Measurements from ENCODE around the gene METTL21A. TPM values are rescaled to one million over a fixed set of nuclear protein-coding genes. Genes with fewer than 3 reads are reported as not detected.
"Not testable (repeated sequence)": the region's sequence is repeated elsewhere in the genome, so short reads cannot be mapped to it uniquely, and the experiment has no call there.

METTL21A gene
- total RNA-seq, 2 donors from 2014 or later, result 14.9 to 16.9 TPM

DNA sequence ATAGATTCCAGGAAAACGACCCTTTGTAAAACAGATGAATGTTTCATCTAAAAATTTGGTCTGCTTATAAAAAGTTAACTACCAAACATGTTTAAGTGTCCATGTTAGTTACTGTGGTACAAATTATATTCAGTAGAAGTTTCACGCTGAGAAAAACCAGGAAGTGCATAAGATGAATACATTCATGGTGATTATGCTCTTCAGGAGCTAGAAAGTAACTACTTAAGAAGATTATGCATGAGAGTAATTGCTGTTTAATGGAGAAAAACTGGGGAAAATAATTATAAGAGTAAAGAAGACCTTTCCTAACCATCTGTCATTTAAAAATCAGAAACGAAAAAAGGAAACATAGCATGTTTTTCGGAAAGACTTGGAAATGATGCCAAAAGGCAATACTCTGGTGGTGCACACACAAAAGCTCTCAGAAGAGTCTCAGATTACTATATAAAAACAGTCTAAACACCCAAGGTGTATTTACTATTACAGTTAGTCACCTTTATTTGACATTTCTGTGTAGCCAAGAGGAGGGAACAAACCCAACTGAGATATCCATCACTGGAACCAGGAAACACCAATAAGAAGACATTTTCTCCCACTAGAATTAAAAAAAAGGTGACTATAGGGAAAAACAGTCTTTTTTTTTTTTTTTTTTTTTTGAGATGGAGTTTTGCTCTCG lies 38.8 kb upstream of the METTL21A start:
- TF ChIP-seq, protein P1, sequence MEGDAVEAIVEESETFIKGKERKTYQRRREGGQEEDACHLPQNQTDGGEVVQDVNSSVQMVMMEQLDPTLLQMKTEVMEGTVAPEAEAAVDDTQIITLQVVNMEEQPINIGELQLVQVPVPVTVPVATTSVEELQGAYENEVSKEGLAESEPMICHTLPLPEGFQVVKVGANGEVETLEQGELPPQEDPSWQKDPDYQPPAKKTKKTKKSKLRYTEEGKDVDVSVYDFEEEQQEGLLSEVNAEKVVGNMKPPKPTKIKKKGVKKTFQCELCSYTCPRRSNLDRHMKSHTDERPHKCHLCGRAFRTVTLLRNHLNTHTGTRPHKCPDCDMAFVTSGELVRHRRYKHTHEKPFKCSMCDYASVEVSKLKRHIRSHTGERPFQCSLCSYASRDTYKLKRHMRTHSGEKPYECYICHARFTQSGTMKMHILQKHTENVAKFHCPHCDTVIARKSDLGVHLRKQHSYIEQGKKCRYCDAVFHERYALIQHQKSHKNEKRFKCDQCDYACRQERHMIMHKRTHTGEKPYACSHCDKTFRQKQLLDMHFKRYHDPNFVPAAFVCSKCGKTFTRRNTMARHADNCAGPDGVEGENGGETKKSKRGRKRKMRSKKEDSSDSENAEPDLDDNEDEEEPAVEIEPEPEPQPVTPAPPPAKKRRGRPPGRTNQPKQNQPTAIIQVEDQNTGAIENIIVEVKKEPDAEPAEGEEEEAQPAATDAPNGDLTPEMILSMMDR (IDR thresholded peaks at IDR 0.05), result no peak
- H3K27ac ChIP-seq, result no peak overlapping the region
- no peaks in the 10 kb centered on the region for H3K9me3 ChIP-seq

DNA sequence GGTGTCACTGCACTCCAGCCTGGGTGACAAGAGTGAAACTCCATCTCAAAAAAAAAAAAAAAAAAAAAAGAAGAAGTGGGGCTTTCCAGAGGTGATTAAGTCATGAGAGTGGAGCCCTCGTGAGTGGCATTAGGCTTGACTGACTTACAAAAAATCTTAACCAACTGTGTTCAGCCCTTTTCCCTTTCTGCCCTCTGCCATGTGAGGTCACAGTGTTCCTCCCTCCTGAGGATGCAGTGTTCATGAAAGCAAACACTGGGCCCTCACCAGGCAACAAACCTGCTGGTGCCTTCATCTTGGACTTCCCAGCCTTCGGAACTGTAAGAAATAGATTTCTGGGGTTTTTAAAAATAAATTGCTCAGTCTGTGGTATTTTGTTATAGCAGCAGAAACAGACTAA lies 37.0 kb upstream of the METTL21A start:
- Histone ChIP-seq H3K4me1 (no peaks in the 10 kb centered on the region), H3K27me3 (no peaks in the 10 kb centered on the region), H3K9me3 (no peaks in the 10 kb centered on the region), H3K27ac (no peak overlapping the region), H3K4me3 (no peak overlapping the region), H3K36me3 (no peaks in the 10 kb centered on the region)
- DNase-seq (ENCODE audit: low spot score), result no peak
- TF ChIP-seq, protein P1 (IDR thresholded peaks at IDR 0.05), result no peak

More for the DNA sequence above, 38.8 kb upstream of the METTL21A start:
- H3K36me3 ChIP-seq, result no peaks in the 10 kb centered on the region
- DNase-seq (ENCODE audit: low spot score), result no peak
- H3K4me1 ChIP-seq, result no peaks in the 10 kb centered on the region
- H3K4me3 ChIP-seq, result no peak overlapping the region
- H3K27me3 ChIP-seq, result no peaks in the 10 kb centered on the region

DNA sequence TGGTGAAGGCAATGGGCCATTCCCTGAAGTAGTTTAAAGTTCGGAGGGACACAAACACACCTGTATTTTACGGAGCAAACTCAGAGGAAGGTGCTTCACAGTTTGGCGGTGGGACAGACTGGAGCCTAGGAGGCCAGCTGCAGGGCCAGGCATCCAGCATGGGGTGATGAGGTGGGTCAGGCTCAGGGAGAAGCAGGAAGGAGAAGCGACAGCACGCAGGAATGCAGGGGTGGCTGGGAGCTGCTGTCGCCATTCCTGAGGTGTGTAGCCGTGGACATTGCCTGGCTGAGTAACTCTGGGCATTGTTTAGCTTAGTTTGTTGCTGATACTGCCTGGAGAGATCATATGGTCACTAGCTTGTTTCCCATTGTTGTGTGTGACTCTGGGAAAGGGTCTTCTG lies 35.8 kb upstream of the METTL21A start:
- no peak overlapping the region for H3K4me3 ChIP-seq
- H3K36me3 ChIP-seq, result no peaks in the 10 kb centered on the region
- H3K27me3 ChIP-seq, result no peaks in the 10 kb centered on the region
- no peaks in the 10 kb centered on the region for H3K4me1 ChIP-seq
- no peak overlapping the region for H3K27ac ChIP-seq
- H3K9me3 ChIP-seq, result no peaks in the 10 kb centered on the region
- TF ChIP-seq, protein P1 (IDR thresholded peaks at IDR 0.05), result no peak
- DNase-seq (ENCODE audit: low spot score), result no peak

DNA sequence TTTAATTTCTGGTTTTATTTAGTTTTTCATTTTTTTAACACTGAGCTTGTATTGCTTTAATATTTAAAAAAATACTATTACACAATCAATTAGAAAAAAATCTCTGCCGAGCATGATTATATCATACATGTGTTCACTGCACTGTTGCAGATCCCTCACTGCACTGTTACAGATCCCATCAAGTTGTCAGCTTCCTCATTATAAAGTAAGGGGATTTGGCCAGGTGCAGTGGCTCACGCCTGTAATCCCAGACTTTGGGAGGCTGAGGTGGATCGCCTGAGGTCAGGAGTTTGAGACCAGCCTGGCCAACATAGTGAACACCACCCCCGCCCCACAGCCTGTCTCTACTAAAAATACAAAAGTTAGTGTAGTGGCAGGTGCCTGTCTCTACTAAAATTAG lies 33.0 kb upstream of the METTL21A start:
- H3K36me3 ChIP-seq, result no peaks in the 10 kb centered on the region
- H3K4me1 ChIP-seq, result no peaks in the 10 kb centered on the region
- H3K4me3 ChIP-seq, result no peak overlapping the region
- no peaks in the 10 kb centered on the region for H3K9me3 ChIP-seq
- DNase-seq (ENCODE audit: low spot score), result no peak
- H3K27me3 ChIP-seq, result no peaks in the 10 kb centered on the region
- H3K27ac ChIP-seq, result no peak overlapping the region
- TF ChIP-seq, protein P1 (IDR thresholded peaks at IDR 0.05), result no peak

DNA sequence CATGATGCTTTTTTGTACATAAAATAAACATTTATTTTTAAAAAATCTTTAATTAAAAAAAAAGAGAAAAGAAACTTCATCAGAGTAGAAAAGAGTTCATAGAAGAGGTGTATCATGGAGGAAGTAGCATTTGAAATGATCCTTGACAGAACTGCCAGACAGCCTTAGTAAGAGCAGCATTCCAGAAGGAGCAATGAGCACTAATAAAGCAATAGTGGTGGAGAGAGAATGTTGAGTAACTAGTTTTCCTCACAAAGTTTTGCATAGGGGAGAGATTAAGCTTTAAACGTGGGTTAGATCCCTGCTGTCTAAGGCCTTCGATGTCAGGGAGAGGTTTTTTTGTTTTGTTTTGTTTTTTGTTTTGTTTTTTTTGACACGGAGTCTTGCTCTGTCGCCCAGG lies 29.8 kb upstream of the METTL21A start:
- H3K27ac ChIP-seq, result no peak overlapping the region
- H3K4me1 ChIP-seq, result no peaks in the 10 kb centered on the region
- H3K4me3 ChIP-seq, result no peak overlapping the region
- no peaks in the 10 kb centered on the region for H3K36me3 ChIP-seq
- TF ChIP-seq, protein P1 (IDR thresholded peaks at IDR 0.05), result no peak
- H3K27me3 ChIP-seq, result no peaks in the 10 kb centered on the region
- H3K9me3 ChIP-seq, result no peaks in the 10 kb centered on the region
- DNase-seq (ENCODE audit: low spot score), result no peak

DNA sequence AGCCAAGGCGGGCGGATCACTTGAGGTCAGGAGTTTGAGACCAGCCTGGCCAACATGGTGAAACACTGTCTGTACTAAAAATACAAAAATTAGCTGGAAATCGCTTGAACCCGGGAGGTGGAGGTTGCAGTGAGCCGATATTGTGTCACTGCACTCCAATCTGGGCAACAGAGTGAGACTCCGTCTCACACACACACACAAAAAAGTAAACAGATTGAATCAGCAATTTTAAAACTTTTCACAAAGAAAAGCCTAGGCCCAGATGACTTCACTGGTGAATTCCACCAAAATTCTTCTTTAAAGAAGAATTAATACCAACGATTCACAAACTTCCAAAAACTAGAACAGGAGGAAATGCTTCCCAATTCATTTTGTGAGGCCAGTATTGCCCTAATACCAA lies 21.4 kb upstream of the METTL21A start:
- H3K27me3 ChIP-seq; H3K36me3 ChIP-seq; H3K9me3 ChIP-seq; H3K27ac ChIP-seq; DNase-seq (ENCODE audit: low spot score); H3K4me3 ChIP-seq; H3K4me1 ChIP-seq: not testable (repeated sequence)

Data from right atrium auricular region (tissue), 2 donors.